WTC11 (cell line): Measurements from ENCODE around the gene CUEDC1. TPM values are rescaled to one million over a fixed set of nuclear protein-coding genes. Genes with fewer than 3 reads are reported as not detected.

ENCODE experiments used
- ATAC-seq: fragments of 200-7000 bp; cut with Tn5 transposase; 2 replicates; pipeline ENCODE4 v1.10.0; 2021; ENCODE audit warnings: mild to moderate bottlenecking, moderate library complexity
- CTCF ChIA-PET: fragments of 300-600 bp; sonication (Branson Sonifier 250); formaldehyde crosslinking; loops from one replicate; lab custom pipeline; 2021; ENCODE audit warnings: antibody characterized with exemption; lab: Charles Lee
- POLR2A ChIA-PET: fragments of 350-600 bp; sonication (Branson Sonifier 250); formaldehyde crosslinking; loops from one replicate; lab custom pipeline; 2021; ENCODE audit warnings: antibody characterized with exemption; lab: Charles Lee
- DNase-seq: peaks from one replicate; pipeline ENCODE4 v3.0.0; 2021; ENCODE audit warnings: low spot score
- H3K27ac Mint-ChIP-seq: 2 replicates; pipeline ENCODE4 v1.8.0; 2021; ENCODE audit warnings: mixed read lengths
- H3K27me3 Mint-ChIP-seq: 2 replicates; pipeline ENCODE4 v1.8.0; 2021; ENCODE audit warnings: low read depth, mild to moderate bottlenecking, moderate library complexity, mixed read lengths
- H3K36me3 Mint-ChIP-seq: 2 replicates; pipeline ENCODE4 v1.8.0; 2021; ENCODE audit warnings: mixed read lengths
- H3K4me1 Mint-ChIP-seq: 2 replicates; pipeline ENCODE4 v1.8.0; 2022; ENCODE audit warnings: mixed read lengths
- H3K4me3 Mint-ChIP-seq: 2 replicates; pipeline ENCODE4 v1.8.0; 2021; ENCODE audit warnings: mild to moderate bottlenecking, moderate library complexity, mixed read lengths
- H3K9me3 Mint-ChIP-seq: 2 replicates; pipeline ENCODE4 v1.8.0; 2021; ENCODE audit warnings: mixed read lengths
- E2F1 ChIP-seq: sonication (generic); formaldehyde crosslinking; IDR thresholded peaks from 2 replicates; pipeline ENCODE4 v1.8.0; 2022; ENCODE audit warnings: mild to moderate bottlenecking, missing genetic modification reagents
- EMX1 ChIP-seq: fragments of 250-450 bp; sonication (Bioruptor Pico); IDR thresholded peaks from 2 replicates; pipeline ENCODE4 v1.8.0; 2021; ENCODE audit warnings: mild to moderate bottlenecking
- ETV6 ChIP-seq: sonication (generic); formaldehyde crosslinking; IDR thresholded peaks from 2 replicates; pipeline ENCODE4 v1.8.1; 2022; ENCODE audit warnings: mild to moderate bottlenecking, missing genetic modification reagents
- FOXP1 ChIP-seq: sonication (generic); formaldehyde crosslinking; IDR thresholded peaks from 2 replicates; pipeline ENCODE4 v1.8.0; 2022; ENCODE audit warnings: missing genetic modification reagents, mild to moderate bottlenecking, moderate library complexity, borderline replicate concordance
- NFATC4 ChIP-seq: fragments of 250-450 bp; sonication (Bioruptor Pico); IDR thresholded peaks from 2 replicates; pipeline ENCODE4 v1.9.0; 2021; ENCODE audit warnings: mild to moderate bottlenecking
- PREB ChIP-seq: sonication (generic); formaldehyde crosslinking; IDR thresholded peaks from 2 replicates; pipeline ENCODE4 v1.8.1; 2022; ENCODE audit warnings: mild to moderate bottlenecking, missing genetic modification reagents, moderate library complexity, borderline replicate concordance
- USF1 ChIP-seq: sonication (generic); formaldehyde crosslinking; IDR thresholded peaks from 2 replicates; pipeline ENCODE4 v1.8.0; 2022; ENCODE audit warnings: mild to moderate bottlenecking, missing genetic modification reagents
- ZNF219 ChIP-seq: sonication (generic); formaldehyde crosslinking; IDR thresholded peaks from 2 replicates; pipeline ENCODE4 v1.8.0; 2023; ENCODE audit warnings: missing genetic modification reagents, mild to moderate bottlenecking, borderline replicate concordance
- ZNF317 ChIP-seq: sonication (generic); formaldehyde crosslinking; IDR thresholded peaks from 2 replicates; pipeline ENCODE4 v1.8.1; 2023; ENCODE audit warnings: low read depth, mild to moderate bottlenecking, moderate library complexity, missing genetic modification reagents, borderline replicate concordance
- ZNF532 ChIP-seq: fragments of 250-450 bp; sonication (Bioruptor Pico); IDR thresholded peaks from 2 replicates; pipeline ENCODE4 v1.9.0; 2021; ENCODE audit warnings: mild to moderate bottlenecking, borderline replicate concordance
- total RNA-seq: library from RNA; stranded (reverse); gene quantifications from 3 replicates; pipeline ENCODE4 v1.2.3, GENCODE V29; 2021
- TF ChIP-seq, protein P1 (sequence below): sonication (generic); formaldehyde crosslinking; IDR thresholded peaks from 2 replicates; pipeline ENCODE4 v1.8.1; 2022; ENCODE audit warnings: low read depth, mild to moderate bottlenecking, moderate library complexity, missing genetic modification reagents, borderline replicate concordance

CUEDC1 gene
- total RNA-seq, 1 experiment from 2014 or later: 12.2 TPM

GRCh38 chr17:57949649-57950048 is 5.6 kb downstream of the CUEDC1 start (continued):
- TF ChIP-seq ETV6: no peak

DNA sequence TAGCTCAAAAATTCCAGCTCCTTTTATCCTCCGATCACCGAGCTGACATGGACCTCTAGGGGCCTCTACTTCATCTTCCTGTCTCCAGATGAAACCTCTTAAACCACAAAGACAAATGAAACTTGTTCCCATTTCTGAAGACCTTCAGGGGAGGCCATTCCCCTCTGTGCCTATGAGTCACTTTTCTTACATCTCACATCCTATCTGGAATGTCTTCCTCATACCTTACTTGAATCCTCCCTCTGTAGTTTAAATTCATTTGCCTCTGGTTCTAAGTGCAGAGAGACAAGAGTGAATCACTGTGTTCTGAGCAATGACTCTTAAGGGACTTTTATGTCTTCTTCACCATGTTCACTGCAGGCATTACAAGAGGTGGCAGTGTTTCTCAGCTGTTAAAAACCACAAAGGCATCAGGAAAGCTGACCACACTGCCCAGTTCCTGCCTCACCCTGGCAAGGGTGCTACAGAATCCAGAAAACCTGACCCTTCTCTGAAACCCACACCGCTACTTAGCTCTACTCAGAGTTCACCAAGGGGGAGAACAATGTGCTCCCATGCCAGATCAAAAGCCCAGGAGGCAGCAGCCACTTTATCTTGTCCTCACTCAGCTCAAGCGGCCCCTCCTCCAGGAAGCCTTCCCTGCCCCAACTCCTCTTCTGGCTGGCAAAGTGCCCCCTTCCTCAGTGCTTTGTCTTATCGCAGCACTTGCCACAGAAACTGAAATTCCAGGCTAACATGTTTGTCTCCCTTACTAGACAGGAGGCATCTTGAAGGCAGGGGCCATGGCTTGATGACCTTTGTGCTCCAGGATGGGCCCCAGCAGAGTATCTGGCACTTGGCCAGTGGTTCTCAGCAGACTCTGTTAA is 6.4 kb downstream of the CUEDC1 start:
- no peaks in the 10 kb centered on the region for H3K9me3 Mint-ChIP-seq

DNA sequence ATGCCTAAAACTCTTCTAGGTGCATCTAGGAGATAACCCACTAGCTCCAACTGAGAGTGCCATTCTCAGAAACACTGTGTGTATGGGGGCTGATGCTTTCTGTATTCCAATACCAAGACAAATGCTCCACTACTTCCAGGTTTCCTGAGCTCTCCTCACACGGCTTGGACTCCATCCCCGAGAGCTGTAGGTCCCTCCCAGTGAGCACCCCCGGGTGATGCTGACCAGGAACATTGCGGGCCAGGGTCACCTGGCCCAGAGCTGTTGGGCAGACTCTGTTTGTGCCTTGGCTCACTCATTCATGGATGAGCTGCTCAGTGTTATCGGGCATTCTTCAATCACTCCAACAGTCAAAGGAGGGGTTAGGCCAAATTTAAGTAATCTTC is 7.0 kb downstream of the CUEDC1 start:
- TF ChIP-seq USF1 (CRISPR knock-in tag) (no peak), E2F1 (CRISPR knock-in tag) (no peak), ZNF532 (no peak), NFATC4 (CRISPR knock-in tag) (no peak)
- Mint-ChIP-seq H3K27ac (no peak overlapping the region), H3K36me3 (no peaks in the 10 kb centered on the region), H3K4me3 (no peak overlapping the region), H3K4me1 (peaks cover 55% of the 10 kb centered on the region), H3K9me3 (no peaks in the 10 kb centered on the region), H3K27me3 (peaks cover 7% of the 10 kb centered on the region)
- CTCF ChIA-PET: interaction anchor here (0.5 to 2.3 kb wide), 4 partner anchors 9 to 56 kb away, joined by 3 to 11 read pairs (median 6); no protein-coding TSS in a partner anchor
- POLR2A ChIA-PET: no interaction called here
- ATAC-seq: no peak
- DNase-seq: no peak

More for the DNA sequence above, 6.4 kb downstream of the CUEDC1 start:
- H3K27me3 Mint-ChIP-seq: peaks cover 13% of the 10 kb centered on the region
- ATAC-seq (no peak), DNase-seq (no peak)
- H3K4me3 Mint-ChIP-seq: no peak overlapping the region
- H3K36me3 Mint-ChIP-seq: no peaks in the 10 kb centered on the region
- POLR2A ChIA-PET: no interaction called here
- CTCF ChIA-PET: interaction anchor here (0.6 to 2.3 kb wide), 6 partner anchors 9 to 482 kb away, joined by 3 to 11 read pairs (median 6); no protein-coding TSS in a partner anchor
- H3K27ac Mint-ChIP-seq: no peak overlapping the region
- TF ChIP-seq EMX1 (CRISPR knock-in tag) (no peak), ZNF317 (no peak), PREB (CRISPR knock-in tag) (no peak), ZNF219 (CRISPR knock-in tag) (no peak), FOXP1 (CRISPR knock-in tag) (no peak)
- TF ChIP-seq, protein P1, sequence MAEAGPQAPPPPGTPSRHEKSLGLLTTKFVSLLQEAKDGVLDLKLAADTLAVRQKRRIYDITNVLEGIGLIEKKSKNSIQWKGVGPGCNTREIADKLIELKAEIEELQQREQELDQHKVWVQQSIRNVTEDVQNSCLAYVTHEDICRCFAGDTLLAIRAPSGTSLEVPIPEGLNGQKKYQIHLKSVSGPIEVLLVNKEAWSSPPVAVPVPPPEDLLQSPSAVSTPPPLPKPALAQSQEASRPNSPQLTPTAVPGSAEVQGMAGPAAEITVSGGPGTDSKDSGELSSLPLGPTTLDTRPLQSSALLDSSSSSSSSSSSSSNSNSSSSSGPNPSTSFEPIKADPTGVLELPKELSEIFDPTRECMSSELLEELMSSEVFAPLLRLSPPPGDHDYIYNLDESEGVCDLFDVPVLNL (CRISPR knock-in tag): no peak
- TF ChIP-seq, all 79 proteins: peak for 0
- peaks cover 59% of the 10 kb centered on the region for H3K4me1 Mint-ChIP-seq
